AG04449 (cell line): Measurements from ENCODE around the gene PERM1.
"Not testable (repeated sequence)": the region's sequence is repeated elsewhere in the genome, so short reads cannot be mapped to it uniquely, and the experiment has no call there.

Source experiments
- CTCF ChIA-PET: fragments of 350-600 bp; formaldehyde crosslinking; extraction: SDS; loops from one replicate; lab custom pipeline; 2021; ENCODE audit warnings: antibody characterized with exemption; lab: Yijun Ruan, JAX
- POLR2A ChIA-PET: fragments of 400-600, 350-600 bp; formaldehyde crosslinking; extraction: SDS; loops from one replicate; lab custom pipeline; 2020; ENCODE audit warnings: antibody characterized with exemption, inconsistent platforms; lab: Yijun Ruan, JAX
- DNase-seq: peaks from one replicate; pipeline ENCODE4 v3.0.0-alpha.2; 2010; ENCODE audit warnings: low read depth, low spot score
- H3K4me3 ChIP-seq: 2 replicates; pipeline ENCODE4 v1.5.1; 2011; ENCODE audit warnings: low read depth, mild to moderate bottlenecking, control low read depth, low read length
- CTCF ChIP-seq: IDR thresholded peaks from one replicate; pipeline ENCODE4 v1.5.1; 2011; ENCODE audit warnings: mild to moderate bottlenecking, moderate library complexity, low read length, control low read depth, inconsistent platforms; ENCODE audit not compliant: insufficient read depth; ENCODE audit errors: missing control alignments

PERM1 gene

GRCh38 chr1:1021010-1021919 is 39.4 kb upstream of the PERM1 start:
- POLR2A ChIA-PET = no interaction called here
- CTCF ChIA-PET = interaction anchor here (1.0 to 4.8 kb wide), 5 partner anchors 11 to 37 kb away, joined by 3 to 20 read pairs (median 6); partner anchors contain the start of gene HES4
- no peak for DNase-seq
- no peak for TF ChIP-seq CTCF
- H3K4me3 ChIP-seq = peak overlapping the region; percentile 68

GRCh38 chr1:1020415-1021009 is 38.6 kb upstream of the PERM1 start:
- POLR2A ChIA-PET = interaction anchor here (0.6 to 1.4 kb wide), 2 partner anchors 12 to 324 kb away, joined by 3 read pairs; no protein-coding TSS in a partner anchor
- no peak for DNase-seq
- peak overlapping the region; percentile 68 for H3K4me3 ChIP-seq
- CTCF ChIA-PET = interaction anchor here (1.0 to 4.8 kb wide), 3 partner anchors 12 to 20 kb away, joined by 3 to 17 read pairs (median 4); no protein-coding TSS in a partner anchor
- no peak for TF ChIP-seq CTCF

GRCh38 chr1:1020000-1020404 is 38.1 kb upstream of the PERM1 start, which contains the start of gene AGRN:
AGRN (plus strand) TSS chr1:1020120; CDS start chr1:1020173, 53 bp downstream.
- H3K4me3 ChIP-seq = peak within 1 kb of the TSS; percentile 68
- DNase-seq = no peak
- no peak for TF ChIP-seq CTCF
- POLR2A ChIA-PET = interaction anchor here (0.6 to 1.4 kb wide), 3 partner anchors 13 to 324 kb away, joined by 3 read pairs; no protein-coding TSS in a partner anchor
- CTCF ChIA-PET = interaction anchor here (1.0 to 7.7 kb wide), 4 partner anchors 12 to 18 kb away, joined by 3 to 111 read pairs (median 10); no protein-coding TSS in a partner anchor

- peak overlapping the region; percentile 59 for H3K4me3 ChIP-seq
- peak; percentile 74 for TF ChIP-seq CTCF
- ChIA-PET POLR2A (interaction anchor here (1.1 to 1.4 kb wide), 2 partner anchors 13 to 14 kb away, joined by 3 read pairs; no protein-coding TSS in a partner anchor), CTCF (interaction anchor here (0.9 to 7.7 kb wide), 12 partner anchors 9 to 98 kb away, joined by 3 to 111 read pairs (median 4); no protein-coding TSS in a partner anchor)
- DNase-seq = no peak
These were observed 37.5 kb upstream of the PERM1 start for GRCh38 chr1:1019122-1019999.

- not testable (repeated sequence) for DNase-seq, H3K4me3 ChIP-seq
- ChIA-PET CTCF (interaction anchor here (1.0 to 7.7 kb wide), 9 partner anchors 13 to 99 kb away, joined by 3 to 111 read pairs (median 3); no protein-coding TSS in a partner anchor), POLR2A (interaction anchor here (1.0 kb wide), 1 partner anchor 13 kb away, joined by 5 read pairs; no protein-coding TSS in a partner anchor)
These were observed 36.4 kb upstream of the PERM1 start for GRCh38 chr1:1018321-1018685.

- H3K4me3 ChIP-seq, DNase-seq: not testable (repeated sequence)
- ChIA-PET CTCF (interaction anchor here (1.1 to 7.7 kb wide), 6 partner anchors 13 to 100 kb away, joined by 3 to 111 read pairs (median 3); no protein-coding TSS in a partner anchor), POLR2A (interaction anchor here (1.0 kb wide), 1 partner anchor 14 kb away, joined by 5 read pairs; no protein-coding TSS in a partner anchor)
These were observed 35.8 kb upstream of the PERM1 start for GRCh38 chr1:1017397-1018320.
